Thyroid gland (tissue), 4 donors: ENCODE data around the gene IFI35.

Source experiments
- CTCF ChIP-seq, 6 experiments: fragments of 200-600 bp in 3 of 6; fragments of 450-650 bp in 3 of 6; sonication (generic) in 3 of 6; IDR thresholded peaks; one replicate each; pipeline ENCODE4 v1.5.1; 2016 to 2019; ENCODE audit warnings: antibody characterized with exemption in 6 of 6, mild to moderate bottlenecking in 2 of 6, inconsistent platforms in 1 of 6, moderate library complexity in 1 of 6
- POLR2A ChIP-seq, 2 donors: fragments of 450-650 bp; IDR thresholded peaks; one replicate each; pipeline ENCODE4 v1.6.1; 2017; ENCODE audit warnings: antibody characterized with exemption in 2 of 2, mild to moderate bottlenecking in 2 of 2, moderate library complexity in 1 of 2

- TF ChIP-seq CTCF (IDR thresholded peaks at IDR 0.05), result no peak
- no peak for TF ChIP-seq POLR2A (IDR thresholded peaks at IDR 0.05)
Measured at GRCh38 chr17:43025766-43026537, 19.4 kb downstream of the IFI35 start.
